GM21447 (cell line): ENCODE results near the gene PRKCZ.

Experiments used
- ATAC-seq: cut with Tn5 transposase; IDR thresholded peaks from one replicate; pipeline ENCODE4 v1.9.1; 2021; ENCODE audit not compliant: unreplicated experiment

The PRKCZ gene

DNA sequence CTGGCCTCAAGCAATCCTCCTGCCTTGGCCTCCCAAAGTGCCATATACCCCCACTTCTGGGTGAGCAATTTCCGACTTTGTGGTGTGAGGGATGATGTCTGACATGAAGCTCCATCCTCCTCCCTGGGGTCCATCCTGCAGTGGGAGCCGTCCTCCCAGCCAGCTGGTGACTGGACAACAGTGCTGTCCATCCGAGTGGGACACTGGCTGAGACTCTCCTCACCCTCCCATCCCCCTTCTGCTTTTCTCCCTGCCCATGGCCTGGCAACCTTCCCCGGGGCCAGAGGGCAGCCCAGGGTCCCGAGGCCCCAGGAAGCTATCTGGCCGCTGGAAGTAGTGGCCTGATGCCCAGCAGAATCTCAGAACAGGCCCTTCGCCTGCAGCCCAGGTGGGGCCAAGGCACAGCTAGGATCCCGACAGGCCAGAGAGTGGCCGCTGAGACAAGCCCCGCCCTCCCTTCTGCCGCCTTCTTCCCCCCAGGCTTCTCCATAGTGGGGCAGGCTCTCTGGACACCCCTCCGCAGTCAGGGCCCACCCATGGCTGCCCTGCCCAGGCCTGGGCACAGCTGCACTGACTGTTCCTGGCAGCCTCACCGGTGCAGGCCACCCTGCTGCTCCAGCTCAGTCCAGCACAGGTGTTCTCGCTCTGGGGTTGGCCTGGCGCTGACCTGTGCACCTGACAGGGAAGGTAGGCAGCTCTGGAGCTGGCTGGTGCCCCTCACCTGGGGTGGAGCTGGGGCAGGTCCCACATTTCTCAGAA, 152.8 kb downstream of the PRKCZ start:
- no peak for ATAC-seq

DNA sequence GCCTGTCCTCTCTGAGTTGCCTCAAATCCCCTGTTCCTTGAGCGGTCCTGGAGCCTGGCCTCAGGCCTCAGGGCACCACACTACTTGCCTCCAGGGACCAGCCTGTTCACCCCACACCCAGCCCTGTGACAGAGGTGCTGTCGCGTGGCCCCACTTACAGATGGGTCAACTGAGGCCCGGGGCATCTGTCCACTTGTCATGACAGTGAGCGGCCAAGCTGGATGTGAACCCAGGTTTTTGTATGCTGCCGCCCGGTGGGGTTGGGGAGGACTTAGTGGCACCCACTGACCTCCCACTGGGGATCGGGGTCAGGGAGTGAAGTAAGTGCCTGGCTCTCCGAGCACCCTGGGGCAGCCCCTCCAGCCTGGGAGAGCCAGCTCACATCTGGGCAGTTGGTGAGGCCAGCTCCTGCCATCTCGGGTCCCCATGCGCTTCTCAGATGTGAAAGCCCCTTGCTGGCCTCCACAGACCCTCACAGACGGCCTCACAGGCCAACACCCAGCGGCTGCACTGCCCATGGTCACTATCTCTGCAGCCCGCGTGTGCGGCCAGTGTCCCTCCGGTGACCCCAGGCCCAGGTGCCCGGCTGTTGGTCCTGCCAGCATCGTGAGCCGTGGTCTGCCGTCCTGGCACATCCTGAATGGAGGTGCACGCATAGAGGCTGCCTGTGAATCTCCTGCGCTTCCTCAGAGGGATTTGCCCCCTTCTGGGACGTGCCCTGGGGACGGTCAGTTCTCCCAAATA, 153.6 kb downstream of the PRKCZ start:
- no peak for ATAC-seq

DNA sequence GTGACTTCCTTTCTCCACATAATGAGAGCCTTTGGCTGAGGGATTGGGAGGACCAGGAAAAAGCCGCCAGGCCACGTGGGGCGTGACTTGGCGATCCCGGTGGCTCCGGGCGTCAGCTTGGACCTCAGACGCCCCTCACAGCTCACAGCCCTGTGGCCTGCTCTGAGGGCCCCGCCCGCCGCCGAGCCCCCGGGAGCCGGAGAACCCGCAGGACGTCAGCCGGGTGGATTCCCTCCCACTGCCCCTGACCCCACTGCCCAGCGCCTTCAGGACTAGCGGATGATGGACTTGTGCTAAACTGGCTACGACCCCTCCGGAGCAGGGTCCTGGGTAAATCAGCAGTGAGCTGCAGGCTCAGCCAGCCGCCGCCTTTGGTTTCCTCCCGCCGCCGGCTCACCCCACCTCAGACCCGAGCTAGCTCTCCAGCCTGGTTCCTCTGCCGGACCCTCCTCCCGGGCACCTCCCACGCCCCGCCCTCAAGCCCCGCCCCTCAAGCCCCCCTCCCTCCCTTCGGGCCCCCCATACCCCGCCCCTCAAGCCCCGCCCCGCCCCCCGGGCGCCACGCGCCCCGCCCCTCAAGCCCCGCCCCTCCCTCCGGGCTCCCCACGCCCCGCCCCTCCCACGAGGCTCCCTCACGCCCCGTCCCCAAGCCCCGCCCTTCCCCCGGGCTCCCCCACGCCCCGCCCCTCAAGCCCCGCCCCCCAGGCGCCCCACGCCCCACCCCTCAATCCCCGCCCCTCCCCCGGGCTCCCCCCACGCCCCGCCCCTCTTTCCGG, 154.4 kb downstream of the PRKCZ start:
- peak; percentile 54 for ATAC-seq

DNA sequence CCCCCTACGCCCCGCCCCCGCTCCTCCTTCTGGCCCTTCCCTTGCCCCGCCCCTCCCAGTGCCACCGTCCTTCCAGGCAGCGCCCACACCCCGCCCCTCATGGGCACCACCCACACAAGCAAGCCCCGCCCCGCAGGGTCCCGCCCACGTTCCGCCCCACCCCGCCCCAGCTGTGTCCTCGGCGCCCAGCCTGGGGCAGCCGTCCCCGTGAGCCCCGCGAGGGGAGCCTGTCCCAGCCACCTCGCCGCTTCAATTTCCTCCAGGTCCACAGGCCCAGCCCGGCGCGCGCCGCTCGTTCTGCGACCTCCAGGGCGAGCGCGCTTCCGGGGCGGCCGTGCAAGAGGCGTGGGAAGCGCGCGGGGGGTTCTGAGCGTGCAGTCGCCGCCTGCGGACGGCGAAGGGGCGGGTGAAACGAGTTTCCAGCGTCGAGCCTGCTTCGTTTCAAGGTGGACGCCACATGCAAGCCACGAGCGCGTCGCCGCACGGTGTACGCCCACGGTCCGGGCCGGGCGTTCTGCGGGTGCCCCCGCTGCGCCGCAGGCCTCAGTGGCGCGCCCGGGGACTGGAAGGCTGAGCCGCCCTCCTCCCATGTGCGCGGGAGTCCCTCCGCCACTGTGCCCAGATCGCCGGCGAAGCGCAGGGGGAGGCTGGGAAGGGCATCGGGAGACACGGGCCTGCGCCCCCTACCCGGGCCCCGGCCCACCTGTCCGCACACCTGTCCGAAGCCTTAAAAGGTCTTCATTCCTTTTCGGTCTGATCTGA, 155.2 kb downstream of the PRKCZ start:
- ATAC-seq = peak; percentile 48

DNA sequence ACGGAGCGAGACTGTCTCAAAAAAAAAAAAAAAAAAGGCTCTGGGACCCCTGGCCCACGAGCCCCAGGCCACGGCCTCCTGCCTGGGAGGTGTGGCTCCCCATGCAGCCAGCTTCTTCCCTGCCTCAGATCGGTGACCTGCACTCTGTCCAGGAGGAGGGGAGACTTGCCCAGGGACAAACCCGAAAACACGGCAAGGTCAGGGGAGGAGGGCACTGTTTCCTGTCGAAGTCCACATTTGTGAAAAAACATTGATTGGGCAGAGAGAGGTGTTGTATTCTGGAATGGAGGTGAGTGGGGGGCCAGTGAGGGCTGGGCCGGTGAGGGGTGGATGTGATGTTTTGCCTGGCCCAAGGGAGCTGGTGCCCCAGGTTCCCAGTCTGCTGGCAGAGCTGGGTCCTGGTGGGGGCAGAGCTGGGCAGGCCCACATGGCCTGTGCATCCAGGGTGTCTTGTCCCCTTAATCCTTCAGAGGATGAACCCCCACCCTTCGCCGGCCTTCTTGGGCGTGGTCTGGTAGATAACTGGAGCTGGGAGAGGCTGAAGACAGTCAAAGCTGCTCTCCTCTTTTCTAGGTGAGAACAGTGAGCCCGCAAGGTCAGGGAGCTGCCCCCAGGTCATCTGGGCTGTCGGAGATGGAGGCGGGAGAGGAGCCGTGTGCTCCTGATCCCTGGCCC, 156.7 kb downstream of the PRKCZ start:
- no peak for ATAC-seq

DNA sequence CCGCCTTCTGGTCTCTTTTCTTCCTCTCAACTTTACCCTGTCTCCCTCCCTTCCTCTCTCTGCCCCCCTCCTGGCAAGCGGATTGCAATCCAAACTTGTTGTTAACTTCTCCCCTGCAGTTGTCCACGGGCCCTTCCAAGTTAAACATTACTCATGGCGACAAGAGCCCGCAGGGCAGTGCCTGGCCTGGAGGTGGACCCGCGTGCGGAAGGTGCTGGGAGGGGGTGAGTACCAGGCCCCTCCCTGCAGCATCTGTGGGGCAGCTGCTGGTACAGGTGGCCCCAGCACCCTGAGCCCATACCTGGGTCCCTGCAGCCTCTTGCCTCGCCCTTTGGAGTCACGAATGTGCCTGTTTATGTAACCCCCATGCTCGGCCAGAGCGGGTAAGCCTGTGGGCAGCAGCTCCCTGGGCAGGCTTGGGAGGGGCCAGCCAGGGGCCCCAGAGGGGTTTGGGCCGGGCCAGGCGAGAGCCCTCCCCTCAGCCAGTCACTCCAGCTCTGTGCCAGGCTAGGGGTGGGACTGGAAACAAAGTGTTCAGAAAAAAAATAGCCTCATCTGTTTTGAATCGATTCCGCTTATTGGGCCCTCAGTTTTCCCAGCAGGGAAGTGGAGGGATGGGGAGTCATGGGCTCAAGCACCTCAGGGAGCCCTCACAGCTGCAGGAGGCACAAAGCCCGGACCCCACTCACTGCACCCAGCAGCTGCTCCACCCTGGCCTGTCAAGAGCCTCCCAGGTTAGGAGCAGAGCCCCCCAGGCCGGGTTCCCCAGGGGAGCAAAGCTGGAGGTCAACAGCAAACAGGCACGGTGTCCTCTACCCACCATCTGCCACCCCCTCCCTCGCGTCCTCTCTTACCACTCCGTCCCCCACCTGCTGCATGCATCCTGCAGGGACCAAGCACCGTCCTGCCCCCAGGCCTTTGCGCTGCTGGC, 158.4 kb downstream of the PRKCZ start:
- no peak for ATAC-seq

DNA sequence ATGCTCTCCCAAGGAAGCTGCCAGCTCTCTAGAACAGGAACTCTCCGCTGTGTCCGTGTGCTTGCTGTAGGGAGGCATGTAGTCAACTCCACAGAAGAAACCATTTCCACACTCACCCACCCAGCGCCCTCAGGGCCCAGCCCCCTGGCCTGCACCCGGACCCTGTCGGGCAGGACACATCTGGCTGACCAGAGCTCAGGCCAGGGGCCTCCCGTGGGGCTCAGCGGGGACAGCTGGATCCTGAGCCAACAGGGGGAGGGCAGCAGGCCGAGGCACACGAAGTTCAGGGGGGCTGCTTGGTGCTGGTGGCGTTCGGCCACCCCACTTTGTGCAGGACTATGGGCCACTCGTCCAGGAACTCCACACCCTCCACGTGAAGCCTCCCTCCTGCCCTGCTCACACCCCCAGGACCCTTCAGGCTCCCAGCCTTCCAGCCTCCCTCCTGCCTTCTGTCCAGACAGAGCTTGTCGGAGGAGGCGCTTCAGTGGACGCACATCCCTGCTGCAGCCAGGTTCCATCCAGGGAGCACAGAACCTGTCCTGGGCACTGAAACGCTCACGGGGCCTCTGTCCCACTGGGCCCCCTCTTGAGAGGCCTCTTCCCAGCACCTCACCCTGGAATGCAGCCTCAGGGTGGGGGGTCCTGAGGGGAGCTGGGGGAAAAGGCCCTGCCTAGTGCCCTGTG, 159.3 kb downstream of the PRKCZ start:
- no peak for ATAC-seq

DNA sequence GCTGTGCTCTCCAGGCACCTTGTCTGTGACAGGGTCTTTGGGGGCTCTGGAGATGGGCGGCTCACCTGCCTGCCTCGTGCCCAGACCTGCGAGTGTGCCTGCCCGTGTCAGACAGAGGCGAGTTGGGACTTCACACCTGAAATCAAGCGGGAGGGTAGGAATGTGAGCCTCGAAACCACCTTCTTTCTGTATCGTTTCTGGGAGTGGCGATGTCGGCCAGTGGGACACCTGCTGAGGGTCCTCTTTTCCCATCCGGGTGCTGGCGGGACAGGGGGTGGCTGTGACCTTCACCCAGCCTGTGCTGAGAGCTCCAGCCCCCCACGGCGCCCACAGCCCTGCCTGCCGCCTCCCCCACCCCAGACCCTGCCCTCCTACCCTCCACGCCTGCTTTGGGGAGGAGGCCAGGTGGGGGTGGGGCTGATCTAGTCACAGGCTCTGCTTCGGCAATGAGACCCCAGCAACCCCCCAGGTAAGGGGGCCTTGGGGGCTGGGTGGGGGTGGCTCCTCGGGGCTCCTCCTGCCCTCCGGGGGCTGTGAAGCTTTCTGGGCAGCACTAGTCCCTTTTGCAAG, 160.0 kb downstream of the PRKCZ start:
- no peak for ATAC-seq

DNA sequence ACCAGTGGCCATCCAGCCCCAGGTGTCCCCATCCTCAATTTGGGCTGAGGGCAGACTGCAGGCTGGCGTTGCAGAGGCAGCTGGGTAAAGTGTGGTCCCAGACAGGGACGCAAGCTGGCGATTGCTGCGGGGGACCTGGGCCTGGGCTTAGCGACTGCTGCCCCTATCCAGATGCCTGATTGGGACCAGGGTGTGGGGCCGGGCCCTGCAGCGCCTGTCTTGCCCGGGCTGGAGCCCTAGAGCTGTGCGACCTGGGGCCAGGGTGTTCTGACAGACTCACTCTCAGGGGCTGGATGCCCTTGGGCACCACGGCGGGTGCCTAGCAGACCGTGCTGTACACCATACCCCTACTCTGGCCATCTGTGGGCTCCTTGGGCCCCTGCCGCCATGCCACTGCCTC, 160.6 kb downstream of the PRKCZ start:
- ATAC-seq = no peak

DNA sequence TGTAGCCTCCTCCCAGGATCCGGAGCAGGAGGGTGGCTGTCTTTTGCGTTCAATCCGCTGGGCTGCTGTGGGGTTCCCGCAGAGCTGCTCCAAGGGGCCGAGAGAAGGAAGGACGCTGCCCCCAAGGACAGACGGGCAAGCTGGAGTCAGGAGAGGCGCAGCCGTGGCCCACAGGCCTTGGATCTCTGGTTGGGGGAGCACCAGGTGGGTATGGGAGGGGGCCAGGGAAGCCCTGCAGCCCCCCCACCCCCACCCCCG, 162.0 kb downstream of the PRKCZ start:
- ATAC-seq = no peak

DNA sequence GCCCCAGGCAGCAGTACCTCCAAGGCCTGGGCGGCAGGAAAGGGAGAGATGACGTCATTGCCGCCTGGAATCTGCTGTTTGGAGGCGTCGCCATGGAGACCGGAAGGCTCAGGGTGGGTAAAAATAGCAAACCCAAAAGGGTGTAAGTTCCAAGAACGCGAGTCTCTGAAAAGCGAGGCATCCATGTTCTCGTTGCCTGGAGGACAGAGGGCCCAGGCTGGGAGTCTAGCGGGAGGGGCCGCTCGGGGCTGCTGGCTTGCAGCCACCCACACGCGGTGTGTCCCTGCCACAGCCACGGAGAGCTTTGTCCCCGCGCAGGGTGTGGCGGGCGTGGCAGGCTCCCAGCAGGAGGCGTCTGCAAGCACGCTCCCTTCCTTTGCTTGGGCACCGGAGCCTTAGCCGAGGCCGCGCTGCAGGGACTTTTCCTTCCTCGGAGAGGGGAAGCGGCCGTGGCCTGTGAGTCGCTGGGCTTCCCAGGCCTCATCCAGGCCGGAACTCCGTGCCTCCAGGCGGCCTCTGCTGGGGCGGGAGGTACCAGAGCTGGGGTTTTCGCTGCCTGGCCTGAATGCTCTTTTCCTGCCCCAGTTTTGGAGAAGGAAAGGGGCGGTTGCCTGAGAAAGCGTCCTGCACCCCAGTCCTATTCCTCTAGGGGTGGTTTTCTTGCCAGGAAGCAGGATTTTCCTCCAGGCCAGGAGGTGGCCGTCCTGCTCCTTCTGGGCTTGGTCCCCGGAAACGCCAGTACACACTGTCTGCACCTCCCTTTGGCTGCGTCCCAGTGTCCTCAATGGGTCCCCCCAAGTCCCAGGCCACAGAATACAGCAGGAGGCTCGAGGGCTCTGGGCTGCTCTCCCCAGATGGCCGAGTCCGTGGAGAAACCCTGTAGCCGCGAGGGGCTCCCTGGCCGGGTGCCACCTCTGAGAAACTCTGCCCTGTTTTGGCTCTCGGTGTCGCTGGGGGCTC, 162.6 kb downstream of the PRKCZ start:
- ATAC-seq = no peak

DNA sequence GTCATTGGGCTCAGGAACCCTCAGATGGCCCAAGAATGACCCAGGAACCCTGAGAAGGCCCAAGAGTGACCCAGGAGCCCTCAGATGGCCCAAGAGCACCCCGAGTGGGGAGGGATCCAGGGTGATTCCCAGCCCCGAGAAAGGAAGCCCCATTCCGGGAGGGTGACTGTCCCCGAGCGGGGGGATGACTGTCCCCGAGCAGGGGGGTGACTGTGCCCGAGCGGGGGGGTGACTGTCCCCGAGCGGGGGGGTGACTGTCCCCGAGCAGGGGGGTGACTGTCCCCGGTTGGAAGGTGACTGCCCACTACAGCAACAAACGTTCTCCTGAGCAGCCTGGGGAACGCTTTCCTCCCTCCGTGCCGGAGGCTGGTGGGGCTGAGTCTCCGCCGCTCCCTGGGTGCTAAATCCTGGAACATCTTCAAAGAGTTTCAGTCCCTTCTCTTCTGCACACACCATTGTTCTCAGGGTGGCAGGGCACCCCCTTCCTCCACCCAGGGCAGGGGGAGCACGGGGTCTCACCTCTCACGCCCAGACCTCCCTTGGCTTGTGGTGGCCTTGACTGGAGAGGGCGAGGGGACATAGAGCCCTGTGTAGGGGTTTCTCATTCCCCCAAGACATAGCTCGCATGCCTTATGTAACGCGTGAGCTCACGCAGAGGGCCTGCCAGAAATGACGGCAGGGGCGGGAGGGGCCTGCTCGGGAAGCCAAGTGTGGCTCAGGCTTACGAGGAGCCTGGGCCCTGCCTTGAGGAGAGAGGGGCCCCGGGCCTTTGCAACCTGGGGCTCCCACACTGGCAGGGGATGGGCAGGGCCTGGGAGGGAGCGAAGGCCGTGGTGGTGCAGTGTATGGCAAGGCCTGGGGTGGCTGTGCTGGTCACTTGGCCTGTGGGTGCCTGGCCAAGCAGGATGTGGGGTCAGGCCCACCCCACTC, 163.6 kb downstream of the PRKCZ start:
- no peak for ATAC-seq

DNA sequence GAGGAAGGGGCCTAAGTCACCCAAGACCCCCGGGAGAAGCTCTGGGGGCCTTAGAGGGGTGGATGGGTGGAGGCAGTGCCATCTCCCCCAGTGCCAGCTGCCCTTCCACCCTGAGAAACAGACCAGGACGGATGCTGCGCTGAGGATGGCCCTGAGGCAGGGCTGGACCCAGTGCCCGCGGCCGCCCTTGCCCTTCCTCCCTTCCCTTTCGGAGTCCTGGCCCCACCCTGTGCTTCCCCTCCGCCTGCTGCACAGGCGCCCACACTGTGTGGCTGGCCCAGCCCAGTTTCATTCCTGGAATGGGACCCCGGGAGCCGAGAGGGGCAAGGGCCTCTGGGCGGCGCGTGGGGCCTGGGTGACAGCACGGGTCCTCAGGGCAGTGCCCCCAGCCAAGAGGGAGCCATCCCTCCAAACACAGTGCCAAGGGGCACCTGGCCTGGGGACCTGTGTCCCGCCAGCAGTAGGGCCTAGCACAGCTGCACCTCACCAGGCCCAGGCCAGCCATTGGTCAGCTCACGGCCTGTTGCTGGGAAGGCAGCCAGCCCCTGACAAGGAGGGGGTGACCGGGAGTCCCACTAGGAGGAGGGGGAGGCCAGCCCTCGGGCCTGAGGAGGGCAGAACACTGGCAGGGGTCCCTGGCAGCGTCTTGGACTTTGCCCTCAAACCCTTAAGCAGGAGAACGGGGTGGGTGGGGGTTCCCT, 164.5 kb downstream of the PRKCZ start:
- ATAC-seq = no peak

DNA sequence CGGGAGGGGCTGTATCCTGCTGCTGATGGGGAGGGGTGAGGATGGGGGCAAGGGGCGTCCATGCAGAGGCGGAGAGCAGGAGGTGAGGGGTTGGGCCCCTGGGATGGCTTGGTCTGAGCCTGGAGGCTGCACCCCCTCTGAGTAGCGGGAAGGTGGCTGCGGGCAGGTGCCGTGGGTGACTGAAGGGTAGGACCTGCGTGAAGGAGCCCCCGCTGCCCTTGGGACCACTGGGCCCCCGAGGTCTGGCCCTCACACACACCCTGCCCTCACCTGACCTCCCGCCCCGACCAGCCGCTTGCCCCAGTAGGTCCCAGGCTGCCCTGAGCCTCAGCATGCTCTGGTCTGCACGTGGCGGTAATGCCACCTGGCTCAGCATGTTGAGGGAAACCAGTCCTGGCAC, 165.1 kb downstream of the PRKCZ start:
- no peak for ATAC-seq

DNA sequence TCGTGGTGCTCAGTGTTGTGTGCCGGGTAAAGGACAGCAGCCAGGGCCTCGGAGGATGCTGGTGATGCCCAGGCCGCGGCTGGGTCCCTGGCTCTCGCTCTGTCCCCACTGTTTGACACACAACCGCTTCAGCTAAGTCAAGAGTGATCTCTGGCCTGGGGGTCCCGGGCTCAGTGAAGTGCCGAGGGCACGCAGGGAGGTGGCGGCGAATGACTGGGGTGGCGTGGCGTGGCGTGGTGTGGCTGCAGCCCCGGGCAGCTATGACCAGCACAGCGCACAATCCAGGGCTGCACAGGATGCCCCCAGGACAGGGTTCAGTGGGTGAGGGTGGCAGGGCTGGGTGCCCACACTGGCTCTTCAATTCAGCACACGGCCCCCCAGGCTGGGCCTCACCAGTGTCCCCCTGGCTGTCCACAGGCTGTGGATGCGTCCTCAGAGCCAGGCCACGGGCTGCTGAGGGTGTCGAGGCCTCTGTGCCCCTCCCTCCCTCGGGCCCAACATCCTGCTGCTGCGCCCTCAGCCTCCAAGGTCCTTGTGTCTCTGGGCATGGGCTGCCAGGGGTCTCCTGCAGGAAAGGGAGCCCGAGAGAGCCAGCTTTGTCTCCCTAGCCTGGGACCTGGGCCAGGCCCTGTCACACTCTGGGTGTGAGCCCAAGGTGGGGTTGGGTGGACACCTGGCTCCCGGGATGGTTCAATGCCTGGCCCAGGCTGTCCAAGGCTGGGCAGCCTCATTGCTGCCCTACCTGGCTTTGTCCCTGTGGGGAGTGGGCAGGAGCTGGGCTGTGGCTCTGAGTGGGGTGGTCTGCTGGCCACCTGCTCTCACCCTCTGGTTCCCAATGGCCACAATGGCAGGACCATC, 165.9 kb downstream of the PRKCZ start:
- no peak for ATAC-seq
